H1 (cell line): ENCODE measurements around the gene LACTB. TPM values are rescaled to one million over a fixed set of nuclear protein-coding genes. Genes with fewer than 3 reads are reported as not detected.

ENCODE experiments used
- EGR1 ChIP-seq: IDR thresholded peaks from 2 replicates; pipeline ENCODE4 v1.6.1; 2011; ENCODE audit warnings: low read depth, low read length, borderline replicate concordance
- polyA plus RNA-seq, 7 experiments: library from polyadenylated mRNA; depleted of rRNA in 3 of 7; stranded (reverse) in 5 of 7; unstranded in 2 of 7; fragments of >200 nt in 5 of 7; fragments of 200-250 nt in 2 of 7; gene quantifications; 1 replicate in 5 of 7; 2 replicates in 1 of 7; 4 replicates in 1 of 7; pipeline versions ENCODE4 v1.2.1 to v1.2.3, GENCODE V29; 2011 to 2013; ENCODE audit warnings: missing spikeins in 2 of 7, mixed read lengths in 2 of 7
- total RNA-seq: library from RNA; stranded (reverse); fragmentation: NEBNext Ultra II Directional; extraction: Animal tissue kit (Norgen Biotek cat#: 25700); gene quantifications from 2 replicates; pipeline ENCODE4 v1.2.1, GENCODE V29; 2021

Gene LACTB
- total and polyA plus RNA-seq, 2 of the 8 experiments (the other 6 are each of a cell fraction or from before 2014, with no cell fraction given), result 5.8 to 14.9 TPM

- 0 out of 2 replicates have a peak, but pooled peaks have one; percentile 21 for TF ChIP-seq EGR1
Observed at GRCh38 chr15:63083541-63083940, 38.1 kb upstream of the LACTB start (continued).
